Superior temporal gyrus (tissue), 1 donor: ENCODE measurements around the gene MACROD2.
"Not testable (repeated sequence)": the region's sequence is repeated elsewhere in the genome, so short reads cannot be mapped to it uniquely, and the experiment has no call there.

Experiments used
- DNase-seq: peaks from one replicate; pipeline ENCODE4 v3.0.0-alpha.2; 2016; ENCODE audit errors: extremely low spot score

MACROD2 gene

GRCh38 chr20:15100506-15101160 lies 1105.3 kb downstream of the MACROD2 start:
- peak; percentile 18 for DNase-seq

GRCh38 chr20:15107931-15108330 lies 1112.6 kb downstream of the MACROD2 start:
- no peak for DNase-seq

- no peak for DNase-seq
Measured at GRCh38 chr20:15109494-15109893, 1114.2 kb downstream of the MACROD2 start.

- DNase-seq, result no peak
Measured at GRCh38 chr20:15111654-15112053, 1116.3 kb downstream of the MACROD2 start.

GRCh38 chr20:15113144-15113773 lies 1117.9 kb downstream of the MACROD2 start:
- peak; percentile 58 for DNase-seq

- no peak for DNase-seq
Measured at GRCh38 chr20:15119852-15120487, 1124.7 kb downstream of the MACROD2 start.

- DNase-seq, result no peak
Measured at GRCh38 chr20:15122613-15123012, 1127.3 kb downstream of the MACROD2 start.

GRCh38 chr20:15131176-15131575 lies 1135.9 kb downstream of the MACROD2 start:
- DNase-seq, result no peak

GRCh38 chr20:15138548-15139126 lies 1143.3 kb downstream of the MACROD2 start:
- DNase-seq, result no peak

- no peak for DNase-seq
Measured at GRCh38 chr20:15139522-15139921, 1144.2 kb downstream of the MACROD2 start.

GRCh38 chr20:15140286-15140685 lies 1145.0 kb downstream of the MACROD2 start:
- DNase-seq, result no peak

- DNase-seq, result not testable (repeated sequence)
Measured at GRCh38 chr20:15140940-15141339, 1145.6 kb downstream of the MACROD2 start.

- no peak for DNase-seq
Measured at GRCh38 chr20:15141861-15142260, 1146.5 kb downstream of the MACROD2 start.

- DNase-seq, result no peak
Measured at GRCh38 chr20:15143478-15143877, 1148.2 kb downstream of the MACROD2 start.

GRCh38 chr20:15144916-15145315 lies 1149.6 kb downstream of the MACROD2 start:
- no peak for DNase-seq

- DNase-seq, result no peak
Measured at GRCh38 chr20:15146948-15147347, 1151.6 kb downstream of the MACROD2 start.

- no peak for DNase-seq
Measured at GRCh38 chr20:15154070-15154469, 1158.8 kb downstream of the MACROD2 start.

GRCh38 chr20:15155848-15156401 lies 1160.6 kb downstream of the MACROD2 start:
- no peak for DNase-seq

GRCh38 chr20:15158533-15158932 lies 1163.2 kb downstream of the MACROD2 start:
- no peak for DNase-seq

- DNase-seq, result no peak
Measured at GRCh38 chr20:15162079-15162647, 1166.8 kb downstream of the MACROD2 start.

GRCh38 chr20:15163632-15164031 lies 1168.3 kb downstream of the MACROD2 start:
- no peak for DNase-seq

- DNase-seq, result no peak
Measured at GRCh38 chr20:15164726-15165125, 1169.4 kb downstream of the MACROD2 start.
